Fibroblast of lung (primary cell): Measurements from ENCODE around the gene MTR. TPM values are rescaled to one million over a fixed set of nuclear protein-coding genes. Genes with fewer than 3 reads are reported as not detected.

Experiments used
- DNase-seq, 2 donors: peaks; one replicate each; pipeline versions ENCODE4 v3.0.0 to v3.0.0-alpha.2; 2010; ENCODE audit warnings: low read depth in 2 of 2
- H2AFZ ChIP-seq: 2 replicates; pipeline ENCODE4 v1.5.1; 2012; ENCODE audit warnings: low read length, control low read depth, inconsistent platforms
- H3K27ac ChIP-seq: 2 replicates; pipeline ENCODE4 v1.5.1; 2011; ENCODE audit warnings: low read length, control low read depth; ENCODE audit not compliant: insufficient read depth
- H3K27me3 ChIP-seq: 2 replicates; pipeline ENCODE4 v1.5.1; 2011; ENCODE audit warnings: mild to moderate bottlenecking, low read length; ENCODE audit not compliant: control insufficient read depth, insufficient read depth
- H3K36me3 ChIP-seq: 2 replicates; pipeline ENCODE4 v1.5.1; 2011; ENCODE audit warnings: low read length; ENCODE audit not compliant: control insufficient read depth, insufficient read depth
- H3K4me1 ChIP-seq: 2 replicates; pipeline ENCODE4 v1.5.1; 2011; ENCODE audit warnings: low read length; ENCODE audit not compliant: control insufficient read depth, insufficient read depth; ENCODE audit errors: extremely low read depth
- H3K4me2 ChIP-seq: 2 replicates; pipeline ENCODE4 v1.5.1; 2011; ENCODE audit warnings: low read length, control low read depth; ENCODE audit not compliant: insufficient read depth; ENCODE audit errors: extremely low read depth
- H3K4me3 ChIP-seq, 4 experiments: fragments of 200-600 bp in 1 of 4; sonication (generic) in 1 of 4; replicated peaks in 1 of 4; 2 replicates each; pipeline ENCODE4 v1.5.1; 2011 to 2016; ENCODE audit warnings: low read length in 4 of 4, low read depth in 3 of 4, mild to moderate bottlenecking in 3 of 4, control low read depth in 2 of 4, inconsistent platforms in 1 of 4, mixed read lengths in 1 of 4; ENCODE audit not compliant: insufficient read depth in 1 of 4; ENCODE audit errors: control extremely low read depth in 1 of 4
- H3K79me2 ChIP-seq: 2 replicates; pipeline ENCODE4 v1.5.1; 2012; ENCODE audit warnings: mild to moderate bottlenecking, low read length, inconsistent platforms; ENCODE audit not compliant: control insufficient read depth, insufficient read depth
- H3K9ac ChIP-seq: 2 replicates; pipeline ENCODE4 v1.5.1; 2011; ENCODE audit warnings: mild to moderate bottlenecking, low read length, control low read depth; ENCODE audit not compliant: insufficient read depth
- H3K9me3 ChIP-seq: 2 replicates; pipeline ENCODE4 v1.5.1; 2012; ENCODE audit warnings: low read depth, low read length; ENCODE audit not compliant: control insufficient read depth, insufficient read depth
- H4K20me1 ChIP-seq: 2 replicates; pipeline ENCODE4 v1.5.1; 2011; ENCODE audit warnings: low read length; ENCODE audit not compliant: control insufficient read depth, insufficient read depth; ENCODE audit errors: extremely low read depth
- CTCF ChIP-seq, 2 donors: IDR thresholded peaks in 1 of 2; conservative IDR thresholded peaks in 1 of 2; 1 replicate in 1 of 2; 2 replicates in 1 of 2; pipeline ENCODE4 v1.5.1; 2011 to 2012; ENCODE audit warnings: low read length in 2 of 2, control low read depth in 1 of 2, inconsistent platforms in 1 of 2, low read depth in 1 of 2, mild to moderate bottlenecking in 1 of 2
- EZH2 ChIP-seq: IDR thresholded peaks from 2 replicates; pipeline ENCODE4 v1.5.1; 2012; ENCODE audit warnings: low read length, control low read depth, mild to moderate bottlenecking; ENCODE audit errors: missing control alignments
- polyA plus RNA-seq, 2 donors: library from polyadenylated mRNA; depleted of rRNA in 1 of 2; stranded (reverse) in 1 of 2; unstranded in 1 of 2; fragments of >200 nt; gene quantifications; 2 replicates each; pipeline ENCODE4 v1.2.1, GENCODE V29; 2011 to 2012; ENCODE audit warnings: missing spikeins in 1 of 2
- total RNA-seq: library from RNA; depleted of rRNA; stranded (reverse); fragments of >200 nt; gene quantifications from 2 replicates; pipeline ENCODE4 v1.2.1, GENCODE V29; 2014

The MTR gene
- total and polyA plus RNA-seq, 2 donors (not counting 1 experiment from before 2014, with no cell fraction given): 20.0 to 32.2 TPM

DNA sequence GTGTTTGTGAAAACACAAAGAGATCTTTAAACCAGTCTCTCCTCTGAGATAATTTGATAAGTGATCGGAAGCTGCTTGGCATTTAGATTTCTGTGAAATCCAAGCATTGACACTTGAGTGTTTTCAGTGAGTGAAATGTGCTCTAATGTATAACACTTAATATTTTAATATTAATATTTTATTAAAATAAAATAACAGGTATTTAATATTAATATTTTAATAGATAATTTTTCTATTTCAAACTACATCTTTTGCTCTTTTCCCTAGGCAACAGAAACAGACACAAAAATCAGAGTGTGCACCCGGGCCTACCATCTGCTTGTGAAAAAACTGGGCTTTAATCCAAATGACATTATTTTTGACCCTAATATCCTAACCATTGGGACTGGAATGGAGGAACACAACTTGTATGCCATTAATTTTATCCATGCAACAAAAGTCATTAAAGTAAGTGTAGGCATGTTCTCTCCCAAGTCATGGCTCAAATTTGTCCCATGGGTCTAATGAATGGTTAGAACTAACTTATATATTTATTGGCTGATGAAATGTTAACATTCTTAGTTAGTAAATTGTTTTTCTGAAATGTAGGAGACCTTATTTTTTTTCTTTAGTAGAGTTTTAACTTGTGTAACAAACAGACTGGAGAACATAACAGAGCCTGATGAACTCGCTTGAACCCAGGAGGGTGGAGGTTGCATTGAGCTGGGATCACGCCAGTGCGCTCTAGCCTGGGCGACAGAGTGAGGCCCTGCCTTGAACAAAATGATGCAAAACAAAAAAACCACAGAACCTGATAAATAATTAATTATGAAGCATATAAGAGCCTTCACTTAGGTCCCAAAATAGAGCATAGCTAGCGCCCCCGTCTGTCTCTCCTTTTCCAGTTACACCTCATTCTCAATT is 55.2 kb downstream of the MTR start:
- Histone ChIP-seq H2AFZ (no peak overlapping the region), H3K79me2 (no peaks in the 10 kb centered on the region), H3K4me3 (no peak overlapping the region), H3K9ac (no peak overlapping the region), H3K36me3 (no peaks in the 10 kb centered on the region), H4K20me1 (no peaks in the 10 kb centered on the region), H3K27ac (no peak overlapping the region), H3K9me3 (no peaks in the 10 kb centered on the region), H3K27me3 (no peaks in the 10 kb centered on the region), H3K4me2 (no peak overlapping the region), H3K4me1 (no peaks in the 10 kb centered on the region)
- TF ChIP-seq EZH2: no peak
- no peak for TF ChIP-seq CTCF (conservative IDR thresholded peaks at IDR 0.05 in 1 of 2, IDR thresholded peaks at IDR 0.05 in 1 of 2; ENCODE audit: low read depth in 1 of 2, low read length in 2 of 2)
- DNase-seq: no peak

GRCh38 chr1:236851871-236852270 is 56.8 kb downstream of the MTR start:
- H3K27me3 ChIP-seq: no peaks in the 10 kb centered on the region
- peak in 1 of 2 donors; percentile 38 for DNase-seq
- no peaks in the 10 kb centered on the region for H4K20me1 ChIP-seq
- no peak overlapping the region for H3K9ac ChIP-seq
- no peak overlapping the region for H3K27ac ChIP-seq
- no peak overlapping the region for H3K4me3 ChIP-seq
- H3K79me2 ChIP-seq: no peaks in the 10 kb centered on the region
- H3K36me3 ChIP-seq: no peaks in the 10 kb centered on the region
- H2AFZ ChIP-seq: no peak overlapping the region
- no peaks in the 10 kb centered on the region for H3K4me1 ChIP-seq
- H3K4me2 ChIP-seq: no peak overlapping the region
- no peaks in the 10 kb centered on the region for H3K9me3 ChIP-seq
- TF ChIP-seq CTCF (conservative IDR thresholded peaks at IDR 0.05 in 1 of 2, IDR thresholded peaks at IDR 0.05 in 1 of 2; ENCODE audit: low read depth in 1 of 2, low read length in 2 of 2): no peak
- no peak for TF ChIP-seq EZH2

GRCh38 chr1:236853921-236854604 is 59.0 kb downstream of the MTR start:
- no peaks in the 10 kb centered on the region for H3K36me3 ChIP-seq
- no peaks in the 10 kb centered on the region for H3K27me3 ChIP-seq
- H2AFZ ChIP-seq: no peak overlapping the region
- no peaks in the 10 kb centered on the region for H3K79me2 ChIP-seq
- no peak overlapping the region for H3K4me2 ChIP-seq
- no peaks in the 10 kb centered on the region for H4K20me1 ChIP-seq
- no peak overlapping the region for H3K4me3 ChIP-seq
- no peaks in the 10 kb centered on the region for H3K9me3 ChIP-seq
- no peak overlapping the region for H3K27ac ChIP-seq
- no peaks in the 10 kb centered on the region for H3K4me1 ChIP-seq
- TF ChIP-seq EZH2 (no peak), CTCF (conservative IDR thresholded peaks at IDR 0.05 in 1 of 2, IDR thresholded peaks at IDR 0.05 in 1 of 2; ENCODE audit: low read depth in 1 of 2, low read length in 2 of 2) (no peak)
- DNase-seq: peak in 1 of 2 donors; percentile 81
- no peak overlapping the region for H3K9ac ChIP-seq
